Neural cell (in vitro differentiated cells): ENCODE results near the gene PARM1. TPM values are rescaled to one million over a fixed set of nuclear protein-coding genes. Genes with fewer than 3 reads are reported as not detected.

Experiments
- H2AFZ ChIP-seq: fragments of 200-600, 300-800 bp; sonication (generic), shearing (Covaris generic); 2 replicates; pipeline ENCODE4 v1.6.0; 2014; ENCODE audit warnings: low read depth, mild to moderate bottlenecking, antibody characterized with exemption, low read length, moderate library complexity
- H3F3A ChIP-seq: fragments of 200-600 bp; shearing (Covaris generic); 2 replicates; pipeline ENCODE4 v1.6.1; 2016; ENCODE audit warnings: mild to moderate bottlenecking, moderate library complexity, mixed read lengths, antibody characterized with exemption, low read length; ENCODE audit not compliant: insufficient read depth, poor library complexity, severe bottlenecking
- H3K27ac ChIP-seq: fragments of 200-600, 300-800 bp; sonication (generic), shearing (Covaris generic); 2 replicates; pipeline ENCODE4 v1.5.1; 2014; ENCODE audit warnings: mild to moderate bottlenecking, low read length, moderate library complexity
- H3K27me3 ChIP-seq: fragments of 300-800, 200-600 bp; sonication (generic), shearing (Covaris generic); 2 replicates; pipeline ENCODE4 v1.6.0; 2014; ENCODE audit warnings: mild to moderate bottlenecking, low read depth, low read length, moderate library complexity; ENCODE audit not compliant: insufficient read depth
- H3K36me3 ChIP-seq: fragments of 300-800, 200-600 bp; sonication (generic), shearing (Covaris generic); 2 replicates; pipeline ENCODE4 v1.5.1; 2014; ENCODE audit warnings: mild to moderate bottlenecking, antibody characterized with exemption, low read length, moderate library complexity; ENCODE audit not compliant: insufficient read depth
- H3K4me2 ChIP-seq: fragments of 300-800, 200-600 bp; sonication (generic), shearing (Covaris generic); 2 replicates; pipeline ENCODE4 v1.6.0; 2014; ENCODE audit warnings: mild to moderate bottlenecking, low read length
- H3K4me3 ChIP-seq: fragments of 300-800, 200-600 bp; sonication (generic), shearing (Covaris generic); 2 replicates; pipeline ENCODE4 v1.5.1; 2014; ENCODE audit warnings: mild to moderate bottlenecking, low read length, moderate library complexity
- H3K79me2 ChIP-seq: fragments of 200-600 bp; shearing (Covaris generic); replicated peaks from 2 replicates; pipeline ENCODE4 v1.6.0; 2014; ENCODE audit warnings: mild to moderate bottlenecking, low read length, moderate library complexity; ENCODE audit not compliant: insufficient read depth
- H3K9ac ChIP-seq: fragments of 300-800, 200-600 bp; sonication (generic), shearing (Covaris generic); 2 replicates; pipeline ENCODE4 v1.6.1; 2016; ENCODE audit warnings: mild to moderate bottlenecking, low read length, mixed read lengths
- H3K9me2 ChIP-seq: fragments of 200-600 bp; shearing (Covaris generic); 2 replicates; pipeline ENCODE4 v1.6.1; 2016; ENCODE audit warnings: mild to moderate bottlenecking, low read length, mixed read lengths; ENCODE audit not compliant: insufficient read depth
- H3K9me3 ChIP-seq: fragments of 200-600, 300-800 bp; sonication (generic), shearing (Covaris generic); 2 replicates; pipeline ENCODE4 v1.6.1; 2016; ENCODE audit warnings: mild to moderate bottlenecking, mixed run types, low read length, moderate library complexity, mixed read lengths
- H4K20me1 ChIP-seq: fragments of 200-600 bp; shearing (Covaris generic); 2 replicates; pipeline ENCODE4 v1.6.1; 2016; ENCODE audit warnings: mild to moderate bottlenecking, mixed run types; ENCODE audit not compliant: insufficient read depth
- EP300 ChIP-seq: fragments of 450-650 bp; conservative IDR thresholded peaks from 2 replicates; pipeline ENCODE4 v1.6.1; 2014; ENCODE audit warnings: antibody characterized with exemption, mild to moderate bottlenecking, moderate library complexity; ENCODE audit not compliant: poor library complexity, severe bottlenecking
- EZH2 ChIP-seq: fragments of 200-600, 300-800 bp; shearing (Covaris generic), sonication (generic); IDR thresholded peaks from 2 replicates; pipeline ENCODE4 v1.6.1; 2014; ENCODE audit warnings: antibody characterized with exemption, low read length, borderline replicate concordance, mild to moderate bottlenecking; ENCODE audit not compliant: insufficient read depth, poor library complexity, severe bottlenecking
- MXI1 ChIP-seq: fragments of 450-650 bp; conservative IDR thresholded peaks from 2 replicates; pipeline ENCODE4 v1.6.1; 2014; ENCODE audit warnings: antibody characterized with exemption, mild to moderate bottlenecking; ENCODE audit not compliant: poor library complexity, severe bottlenecking
- POLR2AphosphoS5 ChIP-seq: IDR thresholded peaks from 2 replicates; pipeline ENCODE4 v1.6.1; 2012
- RAD21 ChIP-seq: fragments of 450-650 bp; conservative IDR thresholded peaks from 2 replicates; pipeline ENCODE4 v1.6.1; 2014; ENCODE audit warnings: antibody characterized with exemption, mild to moderate bottlenecking, moderate library complexity
- SMC3 ChIP-seq: fragments of 450-650 bp; conservative IDR thresholded peaks from 2 replicates; pipeline ENCODE4 v1.6.1; 2014; ENCODE audit warnings: antibody characterized with exemption, mild to moderate bottlenecking, moderate library complexity; ENCODE audit not compliant: poor library complexity
- TAF1 ChIP-seq: IDR thresholded peaks from 2 replicates; pipeline ENCODE4 v1.6.1; 2012; ENCODE audit warnings: low read depth
- polyA plus RNA-seq: library from polyadenylated mRNA; depleted of rRNA; stranded (reverse); fragments of >200 nt; gene quantifications from 2 replicates; pipeline ENCODE4 v1.2.3, GENCODE V29; 2014
- TF ChIP-seq, protein P1 (sequence below): IDR thresholded peaks from 2 replicates; pipeline ENCODE4 v1.6.1; 2012; ENCODE audit warnings: borderline replicate concordance
- TF ChIP-seq, protein P2 (sequence below): fragments of 450-650 bp; IDR thresholded peaks from 2 replicates; pipeline ENCODE4 v1.5.1; 2014; ENCODE audit warnings: antibody characterized with exemption, mild to moderate bottlenecking, moderate library complexity; ENCODE audit not compliant: poor library complexity, severe bottlenecking

The PARM1 gene
- polyA plus RNA-seq, 1 donor from 2014 or later: 1.3 TPM

DNA sequence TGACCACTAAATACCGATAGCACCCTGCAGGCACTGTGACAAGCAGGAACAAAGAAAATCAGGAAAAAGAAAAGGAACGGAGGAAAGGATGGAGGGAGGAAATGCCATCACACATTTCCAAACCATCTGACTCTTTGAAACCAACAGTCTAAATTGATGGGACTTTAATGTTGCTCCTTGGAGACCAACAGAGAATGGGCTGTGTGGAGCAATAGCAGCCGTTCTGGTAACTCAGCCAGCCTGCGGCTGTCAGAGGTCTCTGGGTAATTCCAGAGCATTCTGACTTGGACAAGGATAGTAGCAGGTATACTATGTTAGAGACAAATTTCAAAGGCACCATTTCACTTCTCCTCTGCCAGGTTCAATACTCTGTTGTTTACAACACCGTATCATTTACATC is 18.0 kb downstream of the PARM1 start:
- Histone ChIP-seq H3K9me3 (no peaks in the 10 kb centered on the region), H3K27me3 (no peaks in the 10 kb centered on the region), H3K27ac (no peak overlapping the region), H4K20me1 (no peaks in the 10 kb centered on the region), H3K9me2 (no peaks in the 10 kb centered on the region), H3K79me2 (no peaks in the 10 kb centered on the region), H2AFZ (no peak overlapping the region), H3F3A (no peaks in the 10 kb centered on the region), H3K4me3 (no peak overlapping the region), H3K9ac (no peak overlapping the region), H3K4me2 (no peak overlapping the region), H3K36me3 (no peaks in the 10 kb centered on the region)
- TF ChIP-seq EP300: no peak
- TF ChIP-seq MXI1: no peak
- no peak for TF ChIP-seq RAD21
- TF ChIP-seq, protein P1, sequence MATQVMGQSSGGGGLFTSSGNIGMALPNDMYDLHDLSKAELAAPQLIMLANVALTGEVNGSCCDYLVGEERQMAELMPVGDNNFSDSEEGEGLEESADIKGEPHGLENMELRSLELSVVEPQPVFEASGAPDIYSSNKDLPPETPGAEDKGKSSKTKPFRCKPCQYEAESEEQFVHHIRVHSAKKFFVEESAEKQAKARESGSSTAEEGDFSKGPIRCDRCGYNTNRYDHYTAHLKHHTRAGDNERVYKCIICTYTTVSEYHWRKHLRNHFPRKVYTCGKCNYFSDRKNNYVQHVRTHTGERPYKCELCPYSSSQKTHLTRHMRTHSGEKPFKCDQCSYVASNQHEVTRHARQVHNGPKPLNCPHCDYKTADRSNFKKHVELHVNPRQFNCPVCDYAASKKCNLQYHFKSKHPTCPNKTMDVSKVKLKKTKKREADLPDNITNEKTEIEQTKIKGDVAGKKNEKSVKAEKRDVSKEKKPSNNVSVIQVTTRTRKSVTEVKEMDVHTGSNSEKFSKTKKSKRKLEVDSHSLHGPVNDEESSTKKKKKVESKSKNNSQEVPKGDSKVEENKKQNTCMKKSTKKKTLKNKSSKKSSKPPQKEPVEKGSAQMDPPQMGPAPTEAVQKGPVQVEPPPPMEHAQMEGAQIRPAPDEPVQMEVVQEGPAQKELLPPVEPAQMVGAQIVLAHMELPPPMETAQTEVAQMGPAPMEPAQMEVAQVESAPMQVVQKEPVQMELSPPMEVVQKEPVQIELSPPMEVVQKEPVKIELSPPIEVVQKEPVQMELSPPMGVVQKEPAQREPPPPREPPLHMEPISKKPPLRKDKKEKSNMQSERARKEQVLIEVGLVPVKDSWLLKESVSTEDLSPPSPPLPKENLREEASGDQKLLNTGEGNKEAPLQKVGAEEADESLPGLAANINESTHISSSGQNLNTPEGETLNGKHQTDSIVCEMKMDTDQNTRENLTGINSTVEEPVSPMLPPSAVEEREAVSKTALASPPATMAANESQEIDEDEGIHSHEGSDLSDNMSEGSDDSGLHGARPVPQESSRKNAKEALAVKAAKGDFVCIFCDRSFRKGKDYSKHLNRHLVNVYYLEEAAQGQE: no peak
- TF ChIP-seq EZH2: no peak
- TF ChIP-seq POLR2AphosphoS5: no peak
- no peak for TF ChIP-seq SMC3
- TF ChIP-seq, protein P2, sequence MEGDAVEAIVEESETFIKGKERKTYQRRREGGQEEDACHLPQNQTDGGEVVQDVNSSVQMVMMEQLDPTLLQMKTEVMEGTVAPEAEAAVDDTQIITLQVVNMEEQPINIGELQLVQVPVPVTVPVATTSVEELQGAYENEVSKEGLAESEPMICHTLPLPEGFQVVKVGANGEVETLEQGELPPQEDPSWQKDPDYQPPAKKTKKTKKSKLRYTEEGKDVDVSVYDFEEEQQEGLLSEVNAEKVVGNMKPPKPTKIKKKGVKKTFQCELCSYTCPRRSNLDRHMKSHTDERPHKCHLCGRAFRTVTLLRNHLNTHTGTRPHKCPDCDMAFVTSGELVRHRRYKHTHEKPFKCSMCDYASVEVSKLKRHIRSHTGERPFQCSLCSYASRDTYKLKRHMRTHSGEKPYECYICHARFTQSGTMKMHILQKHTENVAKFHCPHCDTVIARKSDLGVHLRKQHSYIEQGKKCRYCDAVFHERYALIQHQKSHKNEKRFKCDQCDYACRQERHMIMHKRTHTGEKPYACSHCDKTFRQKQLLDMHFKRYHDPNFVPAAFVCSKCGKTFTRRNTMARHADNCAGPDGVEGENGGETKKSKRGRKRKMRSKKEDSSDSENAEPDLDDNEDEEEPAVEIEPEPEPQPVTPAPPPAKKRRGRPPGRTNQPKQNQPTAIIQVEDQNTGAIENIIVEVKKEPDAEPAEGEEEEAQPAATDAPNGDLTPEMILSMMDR: no peak
- TF ChIP-seq TAF1: no peak

DNA sequence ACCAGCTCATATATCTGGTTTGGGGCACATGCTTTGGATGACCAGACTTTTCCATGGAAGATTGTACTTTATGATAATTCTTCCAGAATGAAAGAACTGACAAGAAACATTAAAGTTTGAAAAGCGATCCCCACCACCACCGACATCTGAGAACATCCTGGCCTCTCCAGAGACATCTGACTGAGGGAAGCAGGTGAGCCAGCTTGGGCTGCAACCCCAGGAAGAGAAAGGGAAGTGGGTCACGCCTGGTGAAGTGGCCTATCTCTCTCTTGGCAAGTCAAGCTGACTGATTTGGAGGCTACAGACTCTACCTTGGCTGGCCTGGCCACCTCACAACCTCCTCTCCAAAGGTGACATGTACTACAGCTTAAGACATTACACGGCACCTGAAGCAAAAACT is 20.7 kb downstream of the PARM1 start:
- no peak overlapping the region for H2AFZ ChIP-seq
- no peak overlapping the region for H3K27ac ChIP-seq
- H3K9me2 ChIP-seq: no peaks in the 10 kb centered on the region
- H3K4me3 ChIP-seq: no peak overlapping the region
- H3K4me2 ChIP-seq: no peak overlapping the region
- H3K79me2 ChIP-seq: no peaks in the 10 kb centered on the region
- no peaks in the 10 kb centered on the region for H3K27me3 ChIP-seq
- no peak overlapping the region for H3K9ac ChIP-seq
- no peaks in the 10 kb centered on the region for H4K20me1 ChIP-seq
- H3K36me3 ChIP-seq: no peaks in the 10 kb centered on the region
- no peak for TF ChIP-seq TAF1
- TF ChIP-seq SMC3: no peak
- no peak for TF ChIP-seq POLR2AphosphoS5
- no peak for TF ChIP-seq EP300
- TF ChIP-seq, protein P2: no peak
- no peak for TF ChIP-seq MXI1
- H3F3A ChIP-seq: no peaks in the 10 kb centered on the region
- no peaks in the 10 kb centered on the region for H3K9me3 ChIP-seq
